Stimulated activated CD8-positive, alpha-beta memory T cell treated with anti-CD3 and anti-CD28 coated beads, Interleukin-7, amount 100 ng/mL, for 1 hour (primary cell): ENCODE measurements around the gene YY1.
"Not testable (repeated sequence)": the region's sequence is repeated elsewhere in the genome, so short reads cannot be mapped to it uniquely, and the experiment has no call there.

Experiments used
- DNase-seq, 2 donors: peaks; one replicate each; pipeline ENCODE4 v3.0.0-alpha.2; 2020; ENCODE audit warnings: low read depth in 2 of 2

YY1 gene

DNA sequence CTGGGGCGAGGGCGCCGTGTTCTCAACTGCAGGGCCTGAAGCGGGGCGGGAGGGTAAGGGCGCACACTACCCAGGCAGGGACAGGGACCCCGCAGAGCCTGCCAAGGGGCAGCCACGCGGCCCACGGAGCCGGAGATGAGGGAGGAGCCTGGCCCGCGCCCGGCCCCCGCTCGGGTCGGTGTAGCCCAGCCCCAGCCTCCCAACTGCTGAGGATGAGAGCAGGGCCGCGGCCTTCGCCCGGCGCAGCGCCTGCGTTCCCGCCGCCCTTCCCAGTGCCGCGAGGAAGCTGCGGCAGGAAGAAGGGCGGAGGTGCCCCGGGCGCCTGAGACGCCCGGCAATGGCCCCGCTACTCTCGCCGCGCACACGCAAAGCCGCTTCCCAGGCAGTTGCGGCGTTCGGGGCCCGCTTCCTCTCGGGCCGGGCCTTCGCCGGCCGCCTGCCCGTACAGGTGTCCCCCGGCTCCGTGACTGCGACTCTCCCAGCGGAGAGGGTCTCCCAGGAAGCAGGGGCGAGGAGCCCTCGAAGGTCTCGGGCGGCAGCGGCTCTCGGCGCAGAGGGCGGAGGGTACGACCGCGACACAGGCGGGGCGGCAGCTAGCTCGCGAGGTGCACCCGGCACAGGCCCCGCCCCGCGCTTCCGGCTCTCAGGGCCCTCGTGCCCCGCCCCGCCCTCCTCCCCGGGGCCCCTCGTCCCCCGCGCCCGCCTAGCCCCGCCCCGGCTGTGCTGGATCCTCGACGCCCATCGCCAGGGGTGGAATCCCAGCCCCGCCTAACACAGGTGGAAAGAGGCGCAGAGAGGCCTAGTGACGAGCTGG is 24.8 kb upstream of the YY1 start:
- peak; percentile 77 to 79 for DNase-seq

DNA sequence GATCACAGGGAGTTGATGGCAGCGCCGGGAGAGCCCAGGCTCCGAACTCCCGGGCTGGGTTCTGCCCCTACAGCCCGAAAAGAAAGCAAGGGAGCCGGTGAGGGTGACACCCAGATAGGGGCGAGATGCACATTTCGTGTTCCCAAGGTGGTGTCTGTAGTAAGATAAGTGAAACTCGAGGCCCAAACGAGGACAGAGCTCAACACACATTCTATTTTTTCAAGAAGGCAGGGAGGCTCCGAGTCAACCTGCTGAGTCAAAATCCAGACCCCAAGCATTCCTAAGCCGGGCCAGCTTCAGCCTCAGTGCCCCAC is 24.2 kb upstream of the YY1 start:
- no peak for DNase-seq

DNA sequence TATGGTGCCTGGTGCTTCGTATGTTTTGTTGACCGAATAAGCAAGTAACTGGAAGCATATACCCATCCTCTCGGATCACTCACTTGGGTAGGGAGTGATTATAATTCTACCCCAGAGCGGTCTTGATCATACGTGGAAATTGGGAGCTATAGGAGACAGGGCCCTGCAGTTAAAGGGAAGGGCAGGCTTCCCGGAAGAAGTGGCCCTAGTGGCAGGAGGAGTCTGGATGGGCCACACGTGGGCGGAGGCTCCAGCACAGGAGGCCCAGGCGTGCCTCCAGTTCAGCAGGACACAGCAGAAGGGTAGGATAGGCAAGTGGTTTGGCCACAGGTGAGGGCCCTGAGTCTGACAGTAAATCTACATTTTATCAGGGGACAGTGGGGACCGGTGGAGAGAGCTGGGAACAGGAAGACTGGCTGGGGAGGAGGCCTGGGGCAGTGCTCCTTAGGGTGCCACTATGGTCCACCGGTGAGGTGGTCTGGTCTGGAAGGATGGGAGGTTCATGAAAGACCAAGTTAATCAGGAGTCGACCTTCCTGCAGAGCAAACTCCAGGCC is 23.5 kb upstream of the YY1 start:
- no peak for DNase-seq

DNA sequence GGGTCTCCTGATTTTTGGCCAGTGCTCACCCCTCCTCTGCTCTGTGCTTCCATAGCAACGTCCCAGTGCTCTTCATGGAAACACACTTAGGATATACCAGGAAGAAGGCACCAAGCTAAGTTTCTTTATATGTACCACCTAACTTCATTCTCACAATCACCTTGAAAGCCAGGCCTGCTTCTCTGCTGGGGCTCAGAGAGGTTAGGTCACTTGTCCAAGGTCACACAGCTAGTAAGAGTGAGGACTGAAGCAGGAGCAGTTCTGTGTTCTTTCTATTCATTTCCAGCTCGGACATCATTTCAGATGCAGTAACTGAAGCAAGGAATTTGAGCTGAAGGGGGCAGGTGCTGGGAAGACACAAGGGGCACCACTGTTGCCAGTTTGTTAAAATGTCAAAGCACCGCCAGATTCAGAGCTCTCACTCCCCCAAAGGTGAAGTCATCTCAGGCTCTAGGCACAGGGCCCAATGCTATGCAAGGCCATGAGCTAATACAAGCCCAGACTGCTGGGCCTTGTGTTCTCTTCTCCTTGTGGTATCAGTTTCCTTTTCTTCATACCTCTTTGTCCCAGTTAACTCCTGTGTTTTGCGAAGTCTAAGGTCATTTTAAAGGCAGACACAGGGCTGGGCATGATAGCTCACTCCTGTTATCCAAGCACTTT is 19.7 kb upstream of the YY1 start:
- no peak for DNase-seq

DNA sequence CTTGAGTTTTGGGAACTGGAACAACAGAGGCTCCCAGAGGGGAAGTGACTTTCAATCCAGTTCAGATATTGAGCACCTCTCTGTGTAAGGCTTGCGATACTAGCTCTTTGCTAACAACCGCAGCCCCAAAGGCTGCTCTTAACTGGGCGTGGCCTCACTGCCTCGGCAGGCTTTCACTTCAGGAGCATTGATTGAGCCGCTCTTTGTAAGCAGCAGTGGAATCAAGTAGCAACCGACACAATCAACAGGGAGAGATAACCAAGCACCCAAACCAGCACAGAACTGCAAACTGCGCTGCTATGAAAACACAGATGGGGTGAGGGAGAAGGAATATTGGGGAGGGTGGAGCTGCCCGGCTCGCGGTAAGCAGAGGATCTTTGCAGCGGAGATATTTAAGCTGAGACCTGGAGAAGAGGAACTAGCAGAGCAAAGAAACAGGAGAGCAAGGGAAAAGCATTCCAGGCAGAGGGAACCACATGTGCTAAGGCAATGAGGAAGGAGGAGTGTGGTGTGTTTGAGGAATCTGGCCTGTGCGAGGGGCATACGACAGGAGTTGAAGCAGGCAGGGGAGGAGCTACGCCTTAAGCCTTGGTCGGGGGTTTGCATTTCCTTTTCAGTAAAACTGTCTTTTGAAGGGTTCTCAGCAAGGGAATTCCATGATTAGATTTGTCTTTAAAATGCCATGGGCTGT is 17.3 kb upstream of the YY1 start:
- DNase-seq: peak in 1 of 2 donors; percentile 38

GRCh38 chr14:100222224-100223093 is 16.5 kb upstream of the YY1 start:
- no peak for DNase-seq

GRCh38 chr14:100223332-100224201 is 15.4 kb upstream of the YY1 start:
- no peak for DNase-seq

GRCh38 chr14:100224229-100224866 is 14.6 kb upstream of the YY1 start:
- DNase-seq: no peak

- DNase-seq: no peak
Observed at GRCh38 chr14:100225169-100225568, 13.8 kb upstream of the YY1 start.

DNA sequence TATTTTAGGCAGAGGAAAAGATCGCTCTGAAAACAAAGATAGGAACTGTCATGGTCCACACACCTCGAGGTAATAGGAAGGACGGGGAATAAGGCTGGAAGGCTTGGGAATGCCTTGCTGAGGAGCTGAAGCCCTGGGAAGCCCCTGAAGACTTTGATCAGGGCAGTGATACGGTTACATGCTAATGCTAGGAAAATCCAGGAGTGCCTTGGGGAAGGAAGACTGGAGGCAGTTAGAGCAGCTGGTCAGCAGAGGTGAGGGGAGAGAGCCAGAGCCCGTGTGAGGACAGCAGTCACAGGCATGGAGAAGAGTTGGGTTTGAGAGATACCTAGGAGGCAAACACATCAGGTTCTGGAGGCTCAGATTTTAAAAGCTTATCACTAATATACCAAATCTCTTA is 8.6 kb upstream of the YY1 start:
- DNase-seq: no peak

DNA sequence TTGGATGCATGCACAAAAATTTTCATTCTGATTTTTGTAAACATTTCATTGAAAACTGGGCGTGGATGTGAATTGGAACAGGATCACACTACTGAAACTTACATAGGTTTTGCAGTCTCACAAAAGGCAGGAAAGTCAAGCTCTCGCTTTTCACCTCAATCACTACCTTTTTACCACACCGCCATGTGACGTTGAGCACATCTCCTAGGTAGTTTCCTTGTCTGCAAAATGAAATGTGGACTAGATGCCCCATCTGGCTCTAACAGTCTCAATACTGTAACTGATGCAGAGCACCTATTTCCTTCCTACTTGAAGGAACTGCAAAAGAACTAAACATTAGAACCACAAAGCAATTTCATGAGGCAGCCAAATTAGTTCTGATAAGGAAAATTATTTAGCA is 4.4 kb upstream of the YY1 start:
- DNase-seq: no peak

DNA sequence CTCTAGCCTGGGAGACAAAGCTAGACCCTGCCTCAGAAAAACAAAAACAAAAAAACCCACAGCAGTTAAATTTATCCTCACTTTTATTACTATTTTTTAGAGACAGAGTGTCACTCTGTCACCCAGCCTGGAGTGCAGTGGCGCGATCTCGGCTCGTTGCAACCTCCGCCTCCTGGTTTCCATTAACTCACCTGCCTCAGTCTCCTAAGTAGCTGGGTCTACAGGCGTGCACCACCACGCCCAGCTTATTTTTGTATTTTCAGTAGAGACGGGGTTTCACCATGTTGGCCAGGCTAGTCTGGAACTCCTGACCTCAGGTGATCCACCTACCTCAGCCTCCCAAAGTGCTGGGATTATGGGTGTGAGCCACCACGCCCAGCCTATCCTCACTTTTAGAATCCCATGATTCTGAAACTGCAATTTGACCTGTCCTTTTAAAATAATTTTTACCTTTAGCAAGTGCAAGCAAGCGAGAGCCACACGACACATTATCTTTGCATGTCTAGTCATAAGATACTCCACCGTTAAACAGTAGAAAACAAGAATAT is 2.6 kb upstream of the YY1 start:
- DNase-seq: not testable (repeated sequence)

DNA sequence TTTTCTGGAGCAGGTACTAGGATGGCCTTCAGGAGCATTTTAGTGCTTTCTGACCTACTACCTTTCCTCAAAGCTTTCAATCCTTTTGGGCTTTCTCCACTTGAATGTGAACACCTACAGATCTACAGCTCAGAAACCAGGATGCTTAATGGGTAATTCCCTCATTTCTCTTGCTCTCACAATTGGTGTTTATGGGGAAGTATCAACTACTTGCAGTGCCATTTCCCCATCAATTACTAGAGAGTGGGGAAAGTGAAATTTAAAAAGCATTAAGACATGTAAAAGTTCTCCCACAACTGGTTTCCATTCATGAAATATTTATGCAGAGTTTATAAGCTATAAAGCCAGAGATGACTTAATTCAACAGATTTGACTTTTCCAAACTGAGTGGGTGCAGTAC is 2.1 kb upstream of the YY1 start:
- DNase-seq: no peak

- DNase-seq: no peak
Observed at GRCh38 chr14:100237735-100238418, 1.1 kb upstream of the YY1 start.

- no peak for DNase-seq
Observed at GRCh38 chr14:100239211-100239839, 381 bp downstream of the YY1 start.

DNA sequence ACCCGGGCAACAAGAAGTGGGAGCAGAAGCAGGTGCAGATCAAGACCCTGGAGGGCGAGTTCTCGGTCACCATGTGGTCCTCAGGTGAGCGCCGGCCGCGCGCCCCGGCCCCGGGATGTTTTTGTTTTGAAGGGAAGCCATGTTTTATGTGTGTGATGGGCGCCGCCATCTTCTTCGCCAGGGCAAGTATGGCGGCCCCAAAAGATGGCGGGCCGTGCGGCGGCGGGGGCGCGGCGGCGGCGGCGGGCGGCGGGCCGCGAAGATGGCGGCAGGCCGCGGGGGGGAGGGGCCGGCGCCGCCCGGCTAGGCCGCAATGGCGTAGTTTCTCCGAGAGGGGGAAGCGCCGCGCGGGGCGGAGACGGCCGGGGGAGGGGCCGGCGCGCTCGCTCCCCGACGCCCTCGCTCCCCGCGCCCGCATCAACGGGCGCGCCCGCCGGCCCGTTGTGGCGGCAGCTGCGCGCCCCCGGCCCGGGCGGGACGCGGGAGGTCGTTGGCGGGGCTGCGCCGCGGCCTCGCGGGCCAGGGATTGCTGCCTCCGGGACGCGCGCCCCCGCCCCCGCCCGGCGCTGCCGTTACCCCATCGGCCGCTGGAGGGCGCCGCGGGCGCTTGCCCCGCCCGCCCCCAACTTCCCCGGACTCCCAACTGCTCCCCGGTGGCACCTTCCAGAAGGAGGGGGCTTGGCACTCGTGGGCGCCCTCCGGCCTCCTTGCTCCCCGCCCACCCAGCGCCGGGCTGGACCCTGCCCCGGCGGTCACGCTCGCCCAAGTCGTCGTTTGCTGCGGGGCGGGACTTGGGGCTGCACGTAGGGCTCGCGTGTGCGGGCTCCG is 1.1 kb downstream of the YY1 start:
- peak; percentile 67 to 69 for DNase-seq

- no peak for DNase-seq
Observed at GRCh38 chr14:100240668-100241032, 1.7 kb downstream of the YY1 start.

DNA sequence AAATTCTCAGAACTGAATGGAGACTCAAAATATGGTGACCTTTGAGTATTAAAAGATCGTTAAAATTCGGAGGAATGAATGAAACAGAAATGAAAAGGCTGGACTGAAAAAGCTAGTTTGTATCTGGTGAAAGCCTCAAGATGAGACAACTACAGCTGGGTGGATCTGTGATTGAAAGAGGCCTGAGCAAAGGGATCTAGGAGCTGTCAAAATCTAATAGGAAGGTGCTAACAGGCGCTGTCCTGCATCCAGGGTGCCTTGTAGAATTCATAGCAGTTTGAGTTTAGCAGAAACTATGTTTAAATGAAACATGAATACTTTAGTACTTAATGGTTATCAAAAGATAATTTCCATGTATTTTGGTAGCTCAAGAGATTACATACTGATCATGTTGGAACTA is 2.3 kb downstream of the YY1 start:
- no peak for DNase-seq
